KOPT-K1 (cell line): Measurements from ENCODE around the gene TIMM13.

ENCODE experiments used
- H3K27ac ChIP-seq: fragments of 200-600 bp; sonication (generic); 2 replicates; pipeline ENCODE4 v1.5.1; 2016; ENCODE audit warnings: antibody characterized with exemption, mild to moderate bottlenecking, low read depth, low read length; ENCODE audit not compliant: poor library complexity, severe bottlenecking
- H3K36me3 ChIP-seq: fragments of 200-600 bp; sonication (generic); 2 replicates; pipeline ENCODE4 v1.5.1; 2017; ENCODE audit warnings: antibody characterized with exemption, mild to moderate bottlenecking, low read length, moderate library complexity; ENCODE audit not compliant: insufficient read depth
- H3K9me3 ChIP-seq: fragments of 200-600 bp; sonication (generic); 2 replicates; pipeline ENCODE4 v1.5.1; 2017; ENCODE audit warnings: antibody characterized with exemption, low read length, mild to moderate bottlenecking; ENCODE audit not compliant: insufficient read depth, poor library complexity, severe bottlenecking

TIMM13 gene

GRCh38 chr19:2443116-2443784 is 15.9 kb upstream of the TIMM13 start:
- Histone ChIP-seq H3K9me3 (no peaks in the 10 kb centered on the region), H3K36me3 (peaks cover 81% of the 10 kb centered on the region), H3K27ac (no peak overlapping the region)

DNA sequence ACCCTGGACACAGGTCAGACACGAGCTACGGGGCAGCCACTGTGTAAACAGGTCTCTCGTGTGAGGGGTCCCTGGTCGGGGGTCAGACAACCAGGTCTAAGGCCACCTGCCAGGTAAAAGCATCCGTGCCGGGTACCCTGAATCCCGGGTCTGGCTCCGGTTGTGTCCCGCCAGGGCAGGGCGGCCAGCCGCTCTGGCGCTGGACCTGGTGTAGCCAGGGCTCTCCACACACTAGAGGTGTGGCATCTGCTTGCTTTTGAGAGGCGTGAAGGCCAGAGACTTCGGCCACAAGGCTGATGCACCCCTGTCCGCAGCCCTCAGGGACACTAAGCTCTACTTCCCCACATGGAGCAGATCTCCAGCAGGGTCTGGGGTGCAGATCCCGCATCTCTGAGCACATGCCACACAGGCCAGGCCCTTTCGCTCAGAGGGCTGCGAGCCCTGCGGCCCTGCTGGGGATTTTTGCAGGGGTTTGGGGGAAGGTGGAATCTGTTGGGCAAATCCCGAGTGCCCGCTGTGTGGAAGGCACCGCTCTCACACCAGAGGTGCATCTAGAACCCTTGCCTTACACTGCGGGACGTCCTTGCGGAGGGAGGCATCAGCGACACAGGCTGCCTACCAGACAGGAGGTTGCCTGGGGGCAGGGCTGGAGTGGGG is 13.8 kb upstream of the TIMM13 start:
- Histone ChIP-seq H3K36me3 (peaks cover 87% of the 10 kb centered on the region), H3K9me3 (no peaks in the 10 kb centered on the region), H3K27ac (no peak overlapping the region)

GRCh38 chr19:2440515-2440914 is 13.1 kb upstream of the TIMM13 start:
- peaks cover 89% of the 10 kb centered on the region for H3K36me3 ChIP-seq
- no peak overlapping the region for H3K27ac ChIP-seq
- no peaks in the 10 kb centered on the region for H3K9me3 ChIP-seq

- Histone ChIP-seq H3K36me3 (peaks cover 91% of the 10 kb centered on the region), H3K27ac (no peak overlapping the region), H3K9me3 (no peaks in the 10 kb centered on the region)
Observed at GRCh38 chr19:2438178-2438577, 10.8 kb upstream of the TIMM13 start.

DNA sequence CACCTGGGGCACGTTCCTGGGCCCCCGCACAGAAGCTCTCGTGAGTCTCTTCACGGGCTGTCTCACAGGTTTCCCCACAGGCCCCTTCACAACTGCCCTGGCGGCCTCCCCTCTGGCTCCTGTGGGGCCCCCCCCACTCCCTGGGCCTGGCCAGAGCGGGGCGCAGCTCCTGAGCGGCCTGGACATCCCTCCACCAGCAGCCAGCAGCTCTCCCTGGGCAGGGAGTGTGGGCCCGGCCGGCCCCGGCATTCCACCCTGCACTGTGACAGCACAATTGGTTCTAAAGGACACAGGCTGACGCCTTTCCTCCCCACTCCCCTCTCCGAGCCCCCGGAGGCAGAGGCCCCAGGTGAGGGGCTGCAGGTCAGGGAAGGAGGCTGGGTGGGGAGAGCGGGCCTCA is 9.5 kb upstream of the TIMM13 start:
- H3K36me3 ChIP-seq, result peaks cover 89% of the 10 kb centered on the region
- H3K9me3 ChIP-seq, result no peaks in the 10 kb centered on the region
- H3K27ac ChIP-seq, result no peak overlapping the region

DNA sequence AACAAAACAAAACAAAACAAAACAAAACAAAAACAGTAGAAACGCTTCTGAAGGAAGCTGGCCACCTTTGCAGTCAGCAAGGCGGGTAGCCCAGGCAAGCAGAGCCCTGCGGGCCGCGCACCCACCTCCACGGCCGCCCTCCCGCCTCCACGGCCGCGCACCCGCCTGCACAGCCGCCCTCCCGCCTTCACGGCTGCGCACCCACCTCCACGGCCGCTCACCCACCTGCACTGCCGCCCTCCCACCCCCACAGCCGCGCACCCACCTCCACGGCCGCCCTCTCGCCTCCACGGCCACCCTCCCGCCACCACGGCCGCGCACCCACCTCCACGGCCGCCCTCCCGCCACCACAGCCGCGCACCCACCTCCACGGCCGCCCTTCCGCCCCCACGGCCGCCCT is 9.0 kb upstream of the TIMM13 start:
- no peaks in the 10 kb centered on the region for H3K9me3 ChIP-seq
- H3K36me3 ChIP-seq, result peaks cover 89% of the 10 kb centered on the region
- no peak overlapping the region for H3K27ac ChIP-seq

DNA sequence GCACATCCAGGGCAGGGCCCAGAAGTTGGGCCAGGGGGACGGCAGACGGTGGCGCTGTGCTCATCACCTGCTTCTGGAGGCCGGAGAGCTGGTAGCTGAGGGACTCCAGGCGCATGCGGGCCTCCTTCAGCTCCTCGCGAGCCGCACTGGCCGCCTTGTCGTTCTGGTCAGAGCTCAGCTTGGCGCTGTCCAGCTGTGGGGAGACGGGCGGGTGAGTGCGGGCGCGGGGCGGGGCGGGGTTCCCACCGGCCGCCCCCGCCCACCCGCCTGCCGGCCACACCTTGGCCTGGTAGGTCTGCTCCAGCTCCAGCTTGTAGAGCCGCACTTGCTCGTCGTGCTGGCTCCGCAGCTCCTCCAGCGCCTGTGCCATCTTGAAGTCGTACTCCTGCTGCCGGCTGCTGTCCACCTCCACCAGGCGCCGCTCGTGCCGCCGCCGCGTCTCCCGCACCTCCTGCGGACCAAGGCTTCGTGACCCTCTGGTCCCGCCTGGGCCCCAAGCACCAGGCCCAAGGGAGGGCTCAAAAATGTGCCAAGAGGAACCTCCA is 7.4 kb upstream of the TIMM13 start:
- H3K36me3 ChIP-seq, result peaks cover 89% of the 10 kb centered on the region
- no peak overlapping the region for H3K27ac ChIP-seq
- H3K9me3 ChIP-seq, result no peaks in the 10 kb centered on the region

DNA sequence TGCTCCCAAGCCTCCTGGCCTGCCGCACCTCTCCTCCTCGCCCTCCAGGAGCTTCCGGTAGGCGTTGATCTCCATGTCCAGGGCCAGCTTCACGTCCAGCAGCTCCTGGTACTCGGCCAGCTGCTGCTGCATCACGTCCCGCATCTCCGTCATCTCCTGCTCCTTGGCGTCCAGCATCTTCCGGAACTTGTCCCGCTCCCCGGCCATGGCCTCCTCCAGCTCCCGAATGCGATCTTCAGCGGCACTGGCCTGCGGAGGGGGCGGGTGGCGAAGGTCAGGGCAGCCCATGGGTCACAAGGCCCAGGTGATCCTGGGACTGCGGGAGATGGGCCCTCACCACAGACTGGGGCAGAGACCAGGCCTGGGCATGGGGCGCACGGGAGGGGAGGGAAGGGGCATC is 6.9 kb upstream of the TIMM13 start:
- peaks cover 89% of the 10 kb centered on the region for H3K36me3 ChIP-seq
- H3K9me3 ChIP-seq, result no peaks in the 10 kb centered on the region

DNA sequence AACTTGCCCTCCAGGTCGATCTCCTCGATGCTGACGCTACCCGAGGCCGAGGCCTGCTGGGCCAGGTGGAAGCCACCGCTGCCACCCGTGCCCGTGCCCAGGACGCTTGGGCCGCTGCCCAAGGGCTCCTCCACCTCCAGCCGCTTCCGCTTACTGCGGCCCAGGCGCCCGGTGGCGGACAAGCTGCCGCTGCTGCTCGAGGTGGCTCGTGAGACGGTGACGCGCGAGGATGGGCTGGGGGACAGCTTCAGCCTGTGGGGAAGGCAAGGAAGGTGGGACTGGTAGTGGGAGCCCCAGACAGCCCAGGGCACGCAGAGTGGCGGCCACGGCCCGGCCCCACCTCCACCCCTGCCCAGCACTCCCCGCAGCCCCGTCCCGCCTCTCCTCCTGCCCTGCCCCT is 6.5 kb upstream of the TIMM13 start:
- Histone ChIP-seq H3K27ac (no peak overlapping the region), H3K9me3 (no peaks in the 10 kb centered on the region), H3K36me3 (peaks cover 89% of the 10 kb centered on the region)

More for the DNA sequence above, 6.9 kb upstream of the TIMM13 start:
- H3K27ac ChIP-seq, result no peak overlapping the region

DNA sequence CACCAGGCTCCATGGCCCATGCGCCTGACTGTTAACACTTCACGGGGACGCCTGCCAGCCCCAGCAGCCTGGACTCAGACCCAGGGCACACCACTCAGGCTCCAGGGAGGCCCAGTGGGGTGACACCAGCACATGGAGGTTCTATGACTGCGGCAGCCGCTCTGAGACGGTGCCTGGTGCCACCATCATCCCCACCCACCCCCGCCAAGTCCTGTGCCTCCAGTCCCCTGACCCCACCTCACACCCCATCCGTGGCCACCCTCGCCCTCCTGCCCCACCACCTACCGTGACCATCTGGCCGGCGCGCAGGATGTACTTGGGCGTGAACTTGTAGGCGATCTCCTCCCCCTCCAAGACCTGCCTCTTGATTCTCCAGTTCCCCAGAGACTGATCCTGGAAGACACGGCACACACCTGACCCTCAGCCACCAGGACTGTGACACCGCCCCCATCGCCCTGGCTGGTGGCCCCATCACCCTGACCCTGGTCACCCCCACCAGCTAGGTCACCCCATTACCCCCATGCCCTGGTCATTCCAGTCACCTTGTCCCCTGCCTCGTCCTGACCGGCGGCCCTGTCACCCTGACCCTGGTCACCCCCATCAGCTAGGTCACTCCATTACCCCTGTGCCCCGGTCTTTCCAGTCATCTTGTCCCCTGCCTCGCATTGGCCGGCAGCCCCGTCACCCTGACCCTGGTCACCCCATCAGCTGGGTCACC is 4.9 kb upstream of the TIMM13 start:
- Histone ChIP-seq H3K9me3 (no peaks in the 10 kb centered on the region), H3K27ac (no peak overlapping the region), H3K36me3 (peaks cover 75% of the 10 kb centered on the region)

DNA sequence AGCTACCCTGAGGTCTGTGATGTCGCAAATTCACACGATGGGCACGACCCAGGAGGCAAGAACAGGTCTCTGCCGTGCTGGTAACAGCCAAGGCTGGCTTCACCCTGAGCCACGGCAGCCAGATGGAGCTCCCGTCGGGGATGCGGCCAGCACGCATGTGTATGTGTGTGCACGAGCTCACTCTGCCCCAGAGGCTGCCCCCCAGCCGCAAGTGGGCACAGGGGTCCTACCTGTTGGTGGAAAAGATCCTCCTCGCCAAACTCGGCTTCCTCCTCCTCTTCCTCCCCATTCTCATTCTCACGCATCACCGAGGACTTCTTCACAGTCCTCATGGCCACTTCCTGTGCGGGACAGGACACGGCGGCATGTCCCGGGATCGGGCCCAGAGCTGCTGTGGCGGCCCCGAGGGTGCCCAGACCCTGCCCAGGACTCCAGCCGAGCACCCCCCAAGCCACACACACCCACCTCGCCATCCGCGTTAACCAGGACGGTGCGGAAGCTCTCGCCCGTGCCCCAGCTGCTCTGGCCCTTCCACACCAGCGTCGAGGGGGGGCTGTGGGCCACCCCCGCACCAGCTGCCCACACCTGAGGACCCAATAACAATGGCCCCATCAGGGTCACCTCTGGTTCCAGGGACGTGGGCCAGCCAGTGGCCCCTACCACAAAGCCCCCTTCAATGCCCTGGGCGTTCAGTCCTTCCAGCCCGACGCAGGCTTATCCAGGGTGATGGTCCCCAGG is 4.1 kb upstream of the TIMM13 start:
- Histone ChIP-seq H3K9me3 (no peaks in the 10 kb centered on the region), H3K36me3 (peaks cover 68% of the 10 kb centered on the region), H3K27ac (no peak overlapping the region)

DNA sequence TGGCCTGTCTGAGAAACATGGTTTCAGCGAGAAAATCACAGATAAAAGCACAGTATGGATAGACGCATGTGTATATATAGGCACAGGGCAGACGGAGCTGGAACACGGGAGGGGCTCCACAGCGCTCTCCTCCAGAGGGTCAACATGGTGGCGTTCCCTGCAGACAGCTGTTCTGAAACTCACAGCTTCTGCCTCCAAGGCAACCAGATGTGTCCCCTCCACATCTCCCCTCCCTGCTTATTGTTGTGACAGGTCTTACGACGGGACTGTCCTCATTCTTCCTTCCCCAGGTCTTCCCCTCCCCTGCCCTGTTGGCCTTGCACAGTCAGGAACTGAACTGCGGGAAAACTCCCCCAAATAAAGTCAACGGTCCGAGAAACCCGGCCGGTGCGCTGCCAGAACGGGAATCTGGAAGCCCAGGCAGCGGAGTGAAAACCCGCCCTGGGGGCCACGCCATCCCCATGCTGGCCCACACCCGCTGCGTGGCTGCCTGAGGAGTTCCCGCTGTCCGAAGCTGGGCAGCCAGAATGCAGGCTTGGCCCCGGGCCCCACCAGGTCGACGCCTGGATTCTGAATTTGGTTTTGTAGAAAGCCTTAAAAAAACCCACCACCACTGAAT is 2.6 kb upstream of the TIMM13 start:
- Histone ChIP-seq H3K27ac (no peak overlapping the region), H3K36me3 (peaks cover 76% of the 10 kb centered on the region), H3K9me3 (no peaks in the 10 kb centered on the region)

DNA sequence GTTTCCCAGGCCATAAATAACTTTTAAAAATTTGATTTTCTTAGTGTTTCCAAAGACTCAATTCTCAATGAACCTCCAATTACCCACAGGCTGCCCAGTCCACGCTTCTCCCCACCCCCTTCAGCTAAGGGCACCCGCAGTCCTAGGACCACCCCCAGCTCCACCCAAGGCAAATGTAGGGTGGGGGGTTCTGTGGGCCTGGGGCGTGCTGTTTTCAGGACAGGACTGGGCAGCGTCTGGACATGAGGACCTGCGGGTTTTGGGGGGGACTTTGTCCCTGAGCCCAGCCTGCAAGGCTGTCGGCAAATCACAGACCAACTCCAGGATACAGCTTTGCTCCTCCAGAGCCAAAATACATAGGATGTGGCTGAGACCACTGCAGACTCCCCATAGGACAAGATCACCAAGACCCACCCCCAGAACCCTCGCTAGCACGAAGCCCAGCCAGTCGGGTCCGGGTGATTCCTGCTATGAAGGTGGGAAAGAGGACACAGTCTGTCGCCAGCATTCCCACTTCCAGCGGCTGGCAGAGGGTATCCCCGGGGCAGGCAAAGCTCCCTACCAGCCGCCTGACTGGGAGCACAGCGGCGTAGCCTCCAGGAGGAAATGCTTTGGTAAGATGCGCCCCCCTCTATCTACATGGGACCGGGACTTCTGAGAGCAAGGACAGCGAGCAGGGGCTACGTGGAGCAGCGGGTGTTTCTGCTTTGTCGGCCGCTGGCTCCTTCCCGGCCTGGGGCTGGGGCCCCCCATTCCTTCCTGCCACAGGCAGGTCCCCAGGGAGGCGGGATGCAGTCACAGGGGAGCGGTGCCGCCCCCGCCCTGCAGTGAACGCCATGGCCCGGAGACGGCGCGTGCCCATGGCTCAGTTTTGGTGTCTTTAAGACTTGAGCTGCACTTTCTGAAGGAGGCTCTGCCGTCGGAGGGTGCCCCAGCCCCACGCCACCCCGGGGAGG is 1.6 kb upstream of the TIMM13 start:
- no peak overlapping the region for H3K27ac ChIP-seq
- H3K9me3 ChIP-seq, result no peaks in the 10 kb centered on the region
- H3K36me3 ChIP-seq, result peaks cover 75% of the 10 kb centered on the region

- no peak overlapping the region for H3K27ac ChIP-seq
- peaks cover 75% of the 10 kb centered on the region for H3K36me3 ChIP-seq
- H3K9me3 ChIP-seq, result no peaks in the 10 kb centered on the region
Observed at GRCh38 chr19:2428321-2428690, 920 bp upstream of the TIMM13 start.
